Left lung (tissue), 10 donors: ENCODE measurements around the gene RFXAP. TPM values are rescaled to one million over a fixed set of nuclear protein-coding genes. Genes with fewer than 3 reads are reported as not detected.
A peak's percentile ranks its signal among the peaks of the same experiment; 100 is the strongest.

Experiments
- ATAC-seq: fragments of 200-7000 bp; cut with Tn5 transposase; one replicate; pipeline ENCODE4 v1.9.1; 2020; ENCODE audit warnings: moderate library complexity
- DNase-seq, 4 donors: peaks; one replicate each; pipeline ENCODE4 v3.0.0-alpha.2; 2013 to 2020
- H3K27ac ChIP-seq, 2 donors: fragments of 200-600 bp; sonication (generic) in 1 of 2; one replicate each; pipeline versions ENCODE4 v1.5.0 to v1.8.0; 2020 to 2021
- H3K27me3 ChIP-seq, 2 donors: fragments of 200-600 bp; sonication (generic) in 1 of 2; one replicate each; pipeline versions ENCODE4 v1.5.0 to v1.8.0; 2020 to 2021
- H3K36me3 ChIP-seq, 2 donors: fragments of 200-600 bp; sonication (generic) in 1 of 2; one replicate each; pipeline versions ENCODE4 v1.5.0 to v1.8.0; 2020 to 2021
- H3K4me1 ChIP-seq, 2 donors: fragments of 200-600 bp; one replicate each; pipeline ENCODE4 v1.8.0; 2021
- H3K4me3 ChIP-seq, 2 donors: fragments of 200-600 bp; sonication (generic) in 1 of 2; one replicate each; pipeline versions ENCODE4 v1.5.0 to v1.8.0; 2020 to 2021; ENCODE audit warnings: mild to moderate bottlenecking in 1 of 2
- H3K9me3 ChIP-seq, 2 donors: fragments of 200-600 bp; sonication (generic) in 1 of 2; one replicate each; pipeline versions ENCODE4 v1.5.0 to v1.8.0; 2020 to 2021
- intact Hi-C, 2 donors: fragments of 100-400 bp; cut with DNase I; formaldehyde crosslinking; loops; one replicate each; pipeline versions ENCODE4 v1.11.2 to v1.14.2; 2022
- polyA plus RNA-seq, 6 donors: library from polyadenylated mRNA; unstranded; fragments of 120-200 nt; gene quantifications; one replicate each; pipeline ENCODE4 v1.2.1, GENCODE V29; 2013; ENCODE audit not compliant: insufficient read length in 6 of 6
- total RNA-seq, 2 donors: library from RNA; stranded (reverse); fragmentation: NEBNext Ultra II Directional; extraction: Animal tissue kit (Norgen Biotek cat#: 25700); gene quantifications; one replicate each; pipeline ENCODE4 v1.2.1, GENCODE V29; 2021
- TF ChIP-seq, protein P1 (sequence below), 2 donors: fragments of 200-600 bp; sonication (generic) in 1 of 2; IDR thresholded peaks; one replicate each; pipeline versions ENCODE4 v1.5.0 to v1.8.0; 2021; ENCODE audit warnings: antibody characterized with exemption in 2 of 2
- donor health status: DM: no; HTN: yes; CAD: no.
- donor health status: DM: no; HTN: no; CAD: no.

The RFXAP gene
- total and polyA plus RNA-seq, 8 donors = 3.6 to 23.4 (median 17.8) TPM

DNA sequence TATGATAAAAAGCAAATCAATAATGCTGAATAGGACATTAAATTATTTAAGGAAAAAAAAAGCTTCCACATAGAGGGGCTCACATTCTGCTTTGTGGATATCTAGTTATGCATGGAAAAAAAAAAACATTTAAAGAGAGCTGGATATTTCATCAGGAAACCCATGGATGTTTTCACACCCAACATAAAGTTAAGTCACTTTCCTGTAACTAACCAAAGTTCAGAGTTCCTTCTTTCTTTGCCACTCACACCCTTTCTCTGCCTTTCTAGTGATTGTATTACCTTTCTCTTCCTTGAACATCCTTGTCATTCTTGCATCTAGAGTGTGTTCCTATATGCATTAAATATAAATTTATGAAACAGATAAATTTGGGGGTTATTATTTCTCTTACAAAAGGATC, 47.2 kb downstream of the RFXAP start:
- H3K4me1 ChIP-seq = peaks cover 0 to 5% of the 10 kb centered on the region in 2 donors
- no peak overlapping the region for H3K27ac ChIP-seq
- H3K36me3 ChIP-seq = peaks cover 0 to 7% of the 10 kb centered on the region in 2 donors
- no peak for DNase-seq
- H3K4me3 ChIP-seq = no peak overlapping the region
- TF ChIP-seq, protein P1, sequence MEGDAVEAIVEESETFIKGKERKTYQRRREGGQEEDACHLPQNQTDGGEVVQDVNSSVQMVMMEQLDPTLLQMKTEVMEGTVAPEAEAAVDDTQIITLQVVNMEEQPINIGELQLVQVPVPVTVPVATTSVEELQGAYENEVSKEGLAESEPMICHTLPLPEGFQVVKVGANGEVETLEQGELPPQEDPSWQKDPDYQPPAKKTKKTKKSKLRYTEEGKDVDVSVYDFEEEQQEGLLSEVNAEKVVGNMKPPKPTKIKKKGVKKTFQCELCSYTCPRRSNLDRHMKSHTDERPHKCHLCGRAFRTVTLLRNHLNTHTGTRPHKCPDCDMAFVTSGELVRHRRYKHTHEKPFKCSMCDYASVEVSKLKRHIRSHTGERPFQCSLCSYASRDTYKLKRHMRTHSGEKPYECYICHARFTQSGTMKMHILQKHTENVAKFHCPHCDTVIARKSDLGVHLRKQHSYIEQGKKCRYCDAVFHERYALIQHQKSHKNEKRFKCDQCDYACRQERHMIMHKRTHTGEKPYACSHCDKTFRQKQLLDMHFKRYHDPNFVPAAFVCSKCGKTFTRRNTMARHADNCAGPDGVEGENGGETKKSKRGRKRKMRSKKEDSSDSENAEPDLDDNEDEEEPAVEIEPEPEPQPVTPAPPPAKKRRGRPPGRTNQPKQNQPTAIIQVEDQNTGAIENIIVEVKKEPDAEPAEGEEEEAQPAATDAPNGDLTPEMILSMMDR (IDR thresholded peaks at IDR 0.05) = no peak
- no peaks in the 10 kb centered on the region for H3K27me3 ChIP-seq
- intact Hi-C loops = no loop called here
- ATAC-seq = no peak
- no peaks in the 10 kb centered on the region for H3K9me3 ChIP-seq

DNA sequence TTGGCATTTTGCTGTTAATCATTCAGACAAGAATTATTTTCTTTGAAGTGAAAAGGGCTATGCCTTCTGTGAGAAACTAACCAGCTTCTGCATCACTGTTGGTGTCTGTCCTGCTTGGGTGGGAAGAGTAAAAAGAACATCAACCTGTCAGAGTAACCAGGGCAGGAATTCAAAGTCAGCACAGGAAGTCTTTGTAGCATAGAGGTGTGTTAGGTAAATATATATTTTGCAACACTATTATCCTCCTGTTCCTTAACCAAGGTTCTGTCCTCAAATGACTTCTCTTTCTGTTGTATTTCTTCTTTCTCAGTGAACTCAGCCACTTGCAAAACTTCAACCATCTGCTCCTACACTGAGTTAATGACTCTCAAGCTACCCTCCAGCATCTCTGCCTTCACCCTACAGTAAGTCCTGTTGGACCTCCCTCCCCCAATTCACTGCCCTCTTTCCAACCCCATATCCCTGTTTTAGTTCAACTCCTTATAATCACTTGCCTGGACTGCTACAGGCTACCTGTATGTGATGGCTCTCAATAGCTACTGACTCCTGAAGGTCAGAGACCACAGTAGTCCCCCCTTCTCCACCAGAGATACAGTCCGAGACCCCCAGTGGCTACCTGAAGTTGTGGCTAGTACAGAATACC, 51.1 kb downstream of the RFXAP start:
- H3K36me3 ChIP-seq = peaks cover 0 to 6% of the 10 kb centered on the region in 2 donors
- TF ChIP-seq, protein P1 (IDR thresholded peaks at IDR 0.05) = no peak
- H3K27me3 ChIP-seq = no peaks in the 10 kb centered on the region
- peaks cover 0 to 5% of the 10 kb centered on the region in 2 donors for H3K4me1 ChIP-seq
- DNase-seq (no peak), ATAC-seq (peak; percentile 33)
- no peak overlapping the region for H3K4me3 ChIP-seq
- no peak overlapping the region for H3K27ac ChIP-seq
- no peaks in the 10 kb centered on the region for H3K9me3 ChIP-seq
- intact Hi-C loops = no loop called here

DNA sequence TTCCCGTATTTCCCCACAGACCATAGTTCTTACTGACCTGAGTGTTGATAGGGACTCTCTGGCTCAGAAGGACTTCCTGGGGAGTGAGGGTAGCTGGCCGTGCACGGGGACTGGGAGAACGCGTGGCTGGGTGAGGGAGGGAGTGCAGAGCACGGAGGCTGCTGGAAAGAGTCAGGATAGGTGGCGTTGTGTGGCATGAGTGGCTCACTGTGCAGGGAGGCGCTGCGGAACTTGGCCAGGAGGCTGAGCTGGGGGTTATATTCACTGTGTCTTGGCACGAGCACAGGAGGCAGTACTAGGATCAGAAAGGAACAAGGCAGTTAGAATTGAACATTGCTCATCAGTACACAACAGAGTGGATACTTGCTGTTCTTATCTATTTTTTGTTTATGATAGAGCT, 53.6 kb downstream of the RFXAP start:
- intact Hi-C loops = no loop called here
- Histone ChIP-seq H3K9me3 (no peaks in the 10 kb centered on the region), H3K4me1 (peaks cover 0 to 5% of the 10 kb centered on the region in 2 donors), H3K4me3 (no peak overlapping the region), H3K27me3 (no peaks in the 10 kb centered on the region), H3K36me3 (no peaks in the 10 kb centered on the region), H3K27ac (no peak overlapping the region)
- no peak for DNase-seq
- TF ChIP-seq, protein P1 (IDR thresholded peaks at IDR 0.05) = no peak
- no peak for ATAC-seq

DNA sequence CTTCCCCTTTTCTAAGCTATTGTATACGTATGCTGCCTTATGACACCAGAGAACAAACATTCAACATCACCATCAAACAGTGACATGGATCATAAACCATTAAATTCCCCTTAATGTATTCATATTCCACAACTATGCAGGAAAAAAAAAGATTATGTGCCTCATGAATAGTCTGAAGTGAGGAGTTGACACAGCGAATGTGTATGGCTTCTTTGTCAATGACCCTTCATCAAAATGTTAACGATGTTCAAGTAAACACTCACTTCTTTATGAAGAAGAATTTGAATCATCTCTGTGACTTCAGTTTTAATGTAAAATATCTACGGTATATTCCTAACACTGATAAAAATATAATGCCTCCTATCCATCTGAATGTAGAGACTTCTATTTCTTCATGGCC, 56.4 kb downstream of the RFXAP start:
- Histone ChIP-seq H3K36me3 (no peaks in the 10 kb centered on the region), H3K27me3 (no peaks in the 10 kb centered on the region)
- TF ChIP-seq, protein P1 (IDR thresholded peaks at IDR 0.05) = no peak

DNA sequence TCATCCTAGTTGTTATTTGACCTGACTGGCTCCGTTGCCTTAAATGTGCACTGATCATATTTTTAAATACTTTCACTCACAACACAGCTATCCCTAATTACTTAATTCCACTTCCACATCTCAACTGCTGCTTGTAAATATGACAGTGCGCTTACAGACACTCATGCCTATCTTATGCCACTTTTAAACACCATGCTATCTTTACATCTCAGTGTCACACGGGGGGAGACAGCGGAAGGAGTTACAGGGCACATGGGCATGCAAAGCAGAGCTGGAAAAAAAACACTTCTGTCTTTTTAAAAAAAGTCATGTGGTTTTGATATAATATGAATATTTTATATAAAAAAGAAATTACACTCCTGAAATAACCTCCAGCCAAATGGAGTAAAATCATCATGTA, 56.9 kb downstream of the RFXAP start:
- DNase-seq = no peak
- no peak for ATAC-seq
- H3K27ac ChIP-seq = no peak overlapping the region
- TF ChIP-seq, protein P1 (IDR thresholded peaks at IDR 0.05) = no peak
- no peaks in the 10 kb centered on the region for H3K36me3 ChIP-seq
- H3K27me3 ChIP-seq = no peaks in the 10 kb centered on the region
- H3K4me3 ChIP-seq = no peak overlapping the region
- no peaks in the 10 kb centered on the region for H3K4me1 ChIP-seq
- no peaks in the 10 kb centered on the region for H3K9me3 ChIP-seq
- intact Hi-C loops = no loop called here

More for the DNA sequence above, 56.4 kb downstream of the RFXAP start:
- no peak for DNase-seq
- no peak for ATAC-seq
- no peaks in the 10 kb centered on the region for H3K9me3 ChIP-seq
- H3K4me1 ChIP-seq = peaks cover 0 to 4% of the 10 kb centered on the region in 2 donors
- H3K4me3 ChIP-seq = no peak overlapping the region
- intact Hi-C loops = no loop called here
- H3K27ac ChIP-seq = no peak overlapping the region

Other genes with a start within 250 kb of the RFXAP start
- gene SERTM1, start 145.2 kb upstream of the RFXAP start, total RNA-seq = 1 to 10 TPM in 1 of 2 donors, under 1 TPM in 1; 0.67 to 2.4 TPM
- gene SERTM1, start 145.2 kb upstream of the RFXAP start, polyA plus RNA-seq = 10 to 100 TPM in 1 of 6 donors, 1 to 10 TPM in 5; 6.4 to 12.4 (median 7.4) TPM
- gene SMAD9, start 101.0 kb downstream of the RFXAP start, total RNA-seq = 1 to 10 TPM; 9.2 to 9.4 TPM
- 10 to 100 TPM; 23.3 to 33.0 (median 30.7) TPM for gene SMAD9, start 101.0 kb downstream of the RFXAP start, polyA plus RNA-seq
- 10 to 100 TPM; 36.5 to 42.7 TPM for gene ALG5, start 180.1 kb downstream of the RFXAP start, total RNA-seq
- gene ALG5, start 180.1 kb downstream of the RFXAP start, polyA plus RNA-seq = 10 to 100 TPM; 36.2 to 45.4 (median 40.9) TPM
- 10 to 100 TPM; 21.5 to 38.5 TPM for gene EXOSC8, start 181.6 kb downstream of the RFXAP start, total RNA-seq
- gene EXOSC8, start 181.6 kb downstream of the RFXAP start, polyA plus RNA-seq = 10 to 100 TPM; 72.5 to 94.7 (median 86.9) TPM
- 10 to 100 TPM; 51.2 to 58.3 TPM for gene SUPT20H, start 240.5 kb downstream of the RFXAP start, total RNA-seq
- 100 to 1,000 TPM; 101 to 135 (median 109) TPM for gene SUPT20H, start 240.5 kb downstream of the RFXAP start, polyA plus RNA-seq